GM12892 (cell line): ENCODE data around the gene C20orf202.

Experiments used
- POLR2A ChIP-seq: IDR thresholded peaks from 2 replicates; pipeline ENCODE4 v1.6.1; 2011; ENCODE audit warnings: low read depth, low read length, control low read depth
- POLR2AphosphoS5 ChIP-seq: IDR thresholded peaks from 2 replicates; pipeline ENCODE4 v1.6.1; 2011; ENCODE audit warnings: low read depth, low read length, control low read depth
- TAF1 ChIP-seq: IDR thresholded peaks from 2 replicates; pipeline ENCODE4 v1.6.1; 2011; ENCODE audit warnings: low read depth, mild to moderate bottlenecking, control low read depth, low read length, borderline replicate concordance

- TF ChIP-seq POLR2A (no peak), TAF1 (no peak), POLR2AphosphoS5 (no peak)
These were observed 4.5 kb upstream of the C20orf202 start for GRCh38 chr20:1198751-1199150.
